DMS53 treated with DMSO at 0.1 percent for 48 hours (cell line): ENCODE data around the gene EFNA2.
"Not testable (repeated sequence)": the region's sequence is repeated elsewhere in the genome, so short reads cannot be mapped to it uniquely, and the experiment has no call there.

Source experiments
- DNase-seq: peaks from one replicate; lab custom pipeline; 2025; ENCODE audit not compliant: unreplicated experiment; lab: John Stamatoyannopoulos, UW

Gene EFNA2

DNA sequence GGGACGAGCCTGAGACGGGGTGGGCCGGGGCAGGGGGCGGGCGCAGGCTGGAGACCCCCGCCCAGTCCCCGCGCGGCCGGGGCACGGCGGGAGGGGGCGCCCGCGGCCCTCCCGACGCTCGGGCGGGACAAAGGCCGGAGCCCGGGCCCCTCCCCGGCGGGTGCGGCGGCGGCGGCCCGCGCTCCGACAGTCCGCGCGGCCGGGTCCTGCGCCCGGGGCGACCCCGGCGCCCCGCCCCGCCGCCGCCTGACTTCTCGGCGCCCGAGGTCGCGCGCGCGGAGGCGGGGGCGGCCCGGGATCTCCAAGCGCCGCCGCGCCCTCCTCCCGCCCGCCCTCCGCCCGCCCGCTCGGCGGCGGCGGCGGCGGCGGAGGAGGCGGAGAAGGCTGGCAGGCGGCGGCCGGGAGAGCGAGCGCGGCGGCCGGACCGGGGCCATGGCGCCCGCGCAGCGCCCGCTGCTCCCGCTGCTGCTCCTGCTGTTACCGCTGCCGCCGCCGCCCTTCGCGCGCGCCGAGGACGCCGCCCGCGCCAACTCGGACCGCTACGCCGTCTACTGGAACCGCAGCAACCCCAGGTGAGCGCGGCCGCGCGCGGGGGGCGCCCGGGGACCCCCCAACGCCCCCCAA lies at the start of gene EFNA2:
Gene EFNA2, plus strand, starts transcription at position 137 of the 624 bp plus-strand sequence. Its CDS starts 296 bp downstream, at position 433.
- DNase-seq: no peak

DNA sequence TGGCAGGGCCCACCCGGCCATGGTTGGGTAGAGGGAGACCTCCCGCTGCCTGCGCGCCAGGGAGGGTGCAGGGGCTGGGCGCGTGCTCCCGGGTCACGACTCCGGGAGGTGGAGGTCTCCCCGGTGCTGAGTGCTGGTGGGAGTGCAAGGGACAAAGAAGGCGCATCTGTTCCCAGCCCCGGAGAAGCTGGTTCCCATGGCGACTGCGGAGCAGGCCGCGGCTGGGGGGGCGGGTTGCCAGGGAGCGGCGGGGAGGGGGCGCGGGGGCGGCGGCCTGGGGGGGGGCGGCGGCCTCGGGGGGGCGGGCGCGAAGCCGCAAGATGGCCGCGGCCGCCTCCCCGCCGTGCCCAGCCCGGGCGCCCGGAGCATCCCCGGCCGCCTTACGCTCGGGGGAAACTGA lies 49.1 kb upstream of the EFNA2 start:
- no peak for DNase-seq

DNA sequence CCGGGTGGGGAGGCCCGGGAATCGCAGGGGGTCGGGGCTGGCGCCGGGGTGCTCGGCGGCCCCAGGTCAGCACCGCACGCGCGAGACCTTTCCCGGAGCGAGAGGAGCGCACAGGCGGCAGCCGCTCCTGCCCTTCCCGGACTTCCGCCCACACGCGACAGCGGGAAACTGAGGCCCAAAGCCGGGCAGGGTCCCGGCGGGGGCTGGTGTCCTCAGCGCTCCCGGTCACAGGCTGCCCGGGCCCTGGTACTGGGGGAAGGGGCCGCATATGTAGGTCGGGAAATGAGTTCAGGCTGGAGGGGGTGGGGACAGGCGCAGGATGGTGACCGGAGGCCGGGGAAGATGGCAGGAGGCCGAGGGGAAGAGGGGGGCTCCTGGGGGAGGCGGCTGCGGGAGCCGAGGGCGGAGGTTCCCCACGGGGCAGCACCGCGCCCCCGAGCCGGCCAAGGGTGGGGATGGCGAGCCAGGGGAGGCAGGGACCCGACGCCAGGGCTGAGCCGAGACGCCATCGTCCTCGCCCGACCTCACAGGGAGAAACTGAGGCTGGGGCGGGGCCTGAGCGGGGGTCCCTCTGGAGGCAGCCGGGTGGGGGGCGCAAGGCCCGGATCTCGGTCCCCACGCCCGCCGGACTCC lies 48.5 kb upstream of the EFNA2 start:
- no peak for DNase-seq

DNA sequence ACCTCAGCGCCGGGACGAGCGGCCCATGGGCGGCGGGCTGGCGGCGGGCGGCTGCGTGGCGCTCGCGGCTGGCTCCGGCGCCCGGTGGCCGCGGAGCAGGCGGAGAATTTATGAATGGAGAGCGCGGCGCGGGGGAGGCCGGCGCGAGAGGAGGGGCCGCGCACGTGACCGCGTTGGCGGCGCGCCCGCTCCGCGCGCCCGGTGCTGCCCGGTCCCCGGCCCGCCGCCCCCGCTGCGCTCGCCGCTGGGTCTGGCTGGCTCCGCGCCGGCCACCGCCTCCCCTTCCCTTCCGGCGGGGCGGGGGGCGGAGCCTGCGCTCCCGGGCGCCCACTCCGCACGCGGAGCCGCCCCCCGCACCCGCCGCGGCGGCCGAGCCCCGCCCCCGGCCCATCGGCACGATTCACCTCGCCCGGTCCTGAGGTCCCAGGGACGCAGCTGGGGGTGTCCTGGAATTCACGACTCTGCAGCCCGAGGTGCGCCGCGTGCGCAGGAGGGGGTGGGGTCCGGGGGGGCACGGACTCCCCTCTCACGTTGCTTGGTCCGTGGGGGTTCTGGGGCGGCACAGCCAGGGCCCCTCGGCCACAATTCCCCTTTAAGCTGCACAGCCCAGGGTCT lies 47.8 kb upstream of the EFNA2 start, which contains the start of gene CBARP:
Gene CBARP, minus strand, starts transcription at position 252 of the 615 bp plus-strand sequence. CDS start 1,905 bp downstream, outside the sequence.
- DNase-seq: no peak

DNA sequence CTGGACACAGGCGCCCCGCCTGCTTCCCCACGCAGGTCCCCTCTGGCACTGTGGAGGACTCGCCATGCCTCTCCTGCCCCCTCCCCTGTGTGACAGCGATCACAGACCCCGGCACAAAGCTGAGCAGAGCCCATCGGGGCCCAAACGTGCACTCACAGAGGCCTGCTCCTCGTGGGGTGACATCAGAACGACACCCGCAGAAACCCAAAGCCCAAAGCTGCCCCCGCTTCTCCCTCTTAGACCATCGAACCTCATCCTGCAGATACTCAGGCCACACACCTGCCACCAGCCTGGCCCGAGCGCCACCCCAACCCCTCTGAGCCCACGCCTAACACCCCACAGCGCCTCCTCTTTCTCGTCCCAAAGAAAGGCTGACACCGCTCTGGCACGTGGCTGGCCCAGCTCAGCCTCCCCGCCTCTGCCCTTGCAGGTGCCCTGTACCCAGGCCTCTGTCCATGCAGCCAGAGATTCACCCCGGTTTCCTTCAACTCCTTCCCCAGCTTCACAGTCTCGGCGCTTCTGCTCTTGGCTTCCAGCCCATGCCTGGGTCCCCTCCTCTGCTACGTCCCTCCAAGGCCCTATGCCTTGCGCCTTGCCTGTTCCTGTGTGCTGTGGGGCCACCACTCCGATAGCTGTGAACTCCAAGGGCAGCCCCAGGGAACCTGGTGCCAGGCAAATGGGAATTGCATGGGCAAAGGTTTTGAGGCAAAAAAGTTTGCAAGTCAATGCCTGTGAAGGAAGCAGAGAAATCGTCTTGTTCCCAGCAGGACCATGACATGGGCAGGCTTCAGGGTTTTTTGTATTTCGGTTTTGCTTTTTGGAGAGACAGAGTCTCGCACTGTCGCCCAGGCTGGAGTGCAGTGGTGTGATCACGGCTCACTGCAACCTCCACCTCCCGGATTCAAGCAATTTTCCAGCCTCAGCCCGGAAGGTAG lies 47.0 kb upstream of the EFNA2 start:
- no peak for DNase-seq

DNA sequence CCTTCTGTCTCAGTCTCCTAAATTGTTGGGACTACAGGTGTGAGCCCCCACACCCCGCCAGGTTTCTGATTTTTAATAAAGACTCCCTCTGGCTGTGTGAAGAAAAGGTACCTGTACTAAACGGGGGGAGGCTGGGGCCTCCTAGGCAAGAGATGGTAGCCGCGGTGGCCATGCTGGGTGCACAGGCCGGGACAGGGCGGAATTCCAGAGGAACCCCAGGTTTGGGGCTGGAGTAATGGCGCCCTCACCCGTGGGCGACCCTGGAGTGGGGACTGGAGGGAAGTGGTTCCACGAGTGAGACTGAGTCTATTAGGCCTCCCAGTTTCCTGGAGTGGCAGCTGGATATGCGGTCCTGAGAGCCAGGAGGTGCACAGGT lies 46.3 kb upstream of the EFNA2 start:
- no peak for DNase-seq

DNA sequence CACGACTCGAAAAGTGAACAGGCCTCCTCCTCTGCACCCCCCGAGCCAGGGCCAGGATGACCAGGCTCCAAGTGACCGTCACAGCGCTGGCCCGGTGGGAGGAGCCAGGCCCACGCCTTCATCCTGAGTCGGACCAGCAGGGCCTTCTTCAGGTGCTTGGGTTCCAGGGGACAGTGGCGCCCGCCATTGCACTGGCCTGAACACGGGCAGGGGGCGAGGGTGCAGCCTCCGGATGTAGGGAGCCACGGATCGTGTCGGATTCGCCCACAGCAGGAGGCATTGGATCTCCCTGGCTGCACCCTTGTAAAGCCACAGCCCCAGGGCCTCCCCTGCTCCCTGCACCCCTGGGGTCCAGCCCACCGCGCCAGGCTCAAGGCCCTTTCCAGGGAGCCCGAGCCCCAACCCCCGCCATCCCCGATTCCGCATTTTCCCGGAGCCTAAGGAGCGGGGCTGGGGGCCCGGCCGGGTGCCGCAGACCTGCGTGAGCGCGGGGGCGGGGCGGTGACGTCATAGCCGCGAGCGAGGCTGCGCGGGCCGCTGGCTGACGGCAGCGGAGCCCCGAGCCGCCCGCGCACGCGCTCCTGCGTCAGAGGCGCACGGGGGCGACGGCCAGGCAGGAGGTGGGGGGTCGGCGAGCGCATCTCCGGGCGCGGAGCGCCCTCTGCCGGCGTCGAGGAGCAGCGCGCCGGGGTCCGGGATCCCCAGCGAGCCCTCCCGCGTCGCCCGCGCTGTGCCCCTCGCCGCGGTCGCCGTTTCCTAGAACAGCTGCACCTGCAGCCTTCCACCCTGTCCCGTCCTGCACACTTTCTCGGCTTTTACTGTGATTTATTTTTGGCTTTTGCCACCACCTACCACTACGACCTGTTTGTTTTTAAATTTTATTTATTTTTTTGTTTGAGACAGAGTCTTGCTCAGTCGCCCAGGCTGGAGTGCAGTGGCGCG lies 45.6 kb upstream of the EFNA2 start:
- peak; percentile 64 for DNase-seq

DNA sequence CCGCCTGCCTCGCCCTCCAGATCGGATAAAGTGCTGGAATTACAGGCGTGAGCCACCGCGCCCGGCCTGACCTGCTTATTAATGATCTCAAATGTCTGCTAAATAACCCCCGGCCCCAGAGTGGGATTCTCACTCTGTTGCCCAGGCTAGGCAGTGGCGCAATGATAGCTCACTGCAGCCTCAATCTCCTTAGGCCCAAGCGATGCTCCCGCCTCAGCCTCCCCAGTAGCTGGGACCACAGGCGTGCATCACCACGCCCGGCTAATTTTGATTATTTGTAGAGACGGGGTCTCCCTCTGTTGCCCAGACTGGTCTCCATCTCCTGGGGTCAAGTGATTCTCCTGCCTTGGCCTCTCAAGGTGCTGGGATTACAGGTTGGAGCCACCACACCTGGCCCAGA lies 44.7 kb upstream of the EFNA2 start:
- no peak for DNase-seq

DNA sequence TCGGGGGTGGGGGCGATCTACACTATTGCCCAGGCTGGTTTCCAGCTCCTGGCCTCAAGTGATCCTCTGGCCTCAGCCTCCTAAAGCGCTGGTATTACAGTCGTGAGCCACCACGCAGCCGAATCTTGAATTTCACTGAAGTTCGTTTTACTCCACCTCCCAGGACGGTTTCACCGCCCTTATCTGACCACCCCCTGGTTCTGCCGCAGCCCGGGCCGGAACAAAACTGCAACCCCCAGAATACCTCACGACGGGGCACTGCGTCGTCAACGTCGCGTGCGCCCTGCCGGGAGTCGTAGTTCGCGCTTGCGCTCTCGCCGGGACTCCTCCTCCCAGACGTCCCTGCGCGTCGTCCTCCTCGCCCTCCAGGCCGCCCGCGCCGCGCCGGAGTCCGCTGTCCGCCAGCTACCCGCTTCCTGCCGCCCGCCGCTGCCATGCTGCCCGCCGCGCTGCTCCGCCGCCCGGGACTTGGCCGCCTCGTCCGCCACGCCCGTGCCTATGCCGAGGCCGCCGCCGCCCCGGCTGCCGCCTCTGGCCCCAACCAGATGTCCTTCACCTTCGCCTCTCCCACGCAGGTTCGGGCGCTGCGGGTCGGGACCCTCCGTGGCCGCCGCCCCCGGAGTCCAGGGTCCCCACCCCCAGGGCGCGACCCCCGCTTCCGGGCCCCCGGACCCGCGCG lies 44.1 kb upstream of the EFNA2 start, which contains the start of gene ATP5F1D:
Gene ATP5F1D, plus strand, starts transcription at position 335 of the 679 bp plus-strand sequence. Its CDS starts 100 bp downstream, at position 435.
- DNase-seq: peak; percentile 80

DNA sequence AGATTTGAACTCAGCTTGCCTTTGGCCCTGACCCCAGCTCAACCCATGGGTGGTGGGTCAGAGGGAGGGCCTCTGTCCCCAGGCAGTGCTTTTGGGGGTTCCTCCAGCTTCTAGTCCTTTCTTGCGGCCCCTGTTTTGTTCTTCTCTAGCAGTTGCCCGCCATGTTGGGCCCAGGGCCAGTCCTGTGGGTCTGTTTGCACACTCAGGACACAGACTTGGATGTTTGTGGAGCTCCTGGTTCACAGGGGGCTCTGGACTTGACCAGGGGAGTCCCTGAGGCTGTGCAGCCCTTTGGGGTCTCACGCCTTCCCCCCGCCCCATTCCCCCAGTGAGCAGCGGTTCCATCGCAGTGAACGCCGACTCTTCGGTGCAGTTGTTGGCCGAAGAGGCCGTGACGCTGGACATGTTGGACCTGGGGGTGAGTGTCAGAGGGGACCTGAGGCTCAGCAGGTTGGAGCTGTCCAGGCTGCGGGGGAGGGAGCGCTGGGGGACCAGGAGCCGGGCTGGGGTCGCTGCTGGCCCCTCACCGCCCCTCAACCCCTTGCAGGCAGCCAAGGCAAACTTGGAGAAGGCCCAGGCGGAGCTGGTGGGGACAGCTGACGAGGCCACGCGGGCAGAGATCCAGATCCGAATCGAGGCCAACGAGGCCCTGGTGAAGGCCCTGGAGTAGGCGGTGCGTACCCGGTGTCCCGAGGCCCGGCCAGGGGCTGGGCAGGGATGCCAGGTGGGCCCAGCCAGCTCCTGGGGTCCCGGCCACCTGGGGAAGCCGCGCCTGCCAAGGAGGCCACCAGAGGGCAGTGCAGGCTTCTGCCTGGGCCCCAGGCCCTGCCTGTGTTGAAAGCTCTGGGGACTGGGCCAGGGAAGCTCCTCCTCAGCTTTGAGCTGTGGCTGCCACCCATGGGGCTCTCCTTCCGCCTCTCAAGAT lies 41.6 kb upstream of the EFNA2 start:
- DNase-seq: peak; percentile 17

DNA sequence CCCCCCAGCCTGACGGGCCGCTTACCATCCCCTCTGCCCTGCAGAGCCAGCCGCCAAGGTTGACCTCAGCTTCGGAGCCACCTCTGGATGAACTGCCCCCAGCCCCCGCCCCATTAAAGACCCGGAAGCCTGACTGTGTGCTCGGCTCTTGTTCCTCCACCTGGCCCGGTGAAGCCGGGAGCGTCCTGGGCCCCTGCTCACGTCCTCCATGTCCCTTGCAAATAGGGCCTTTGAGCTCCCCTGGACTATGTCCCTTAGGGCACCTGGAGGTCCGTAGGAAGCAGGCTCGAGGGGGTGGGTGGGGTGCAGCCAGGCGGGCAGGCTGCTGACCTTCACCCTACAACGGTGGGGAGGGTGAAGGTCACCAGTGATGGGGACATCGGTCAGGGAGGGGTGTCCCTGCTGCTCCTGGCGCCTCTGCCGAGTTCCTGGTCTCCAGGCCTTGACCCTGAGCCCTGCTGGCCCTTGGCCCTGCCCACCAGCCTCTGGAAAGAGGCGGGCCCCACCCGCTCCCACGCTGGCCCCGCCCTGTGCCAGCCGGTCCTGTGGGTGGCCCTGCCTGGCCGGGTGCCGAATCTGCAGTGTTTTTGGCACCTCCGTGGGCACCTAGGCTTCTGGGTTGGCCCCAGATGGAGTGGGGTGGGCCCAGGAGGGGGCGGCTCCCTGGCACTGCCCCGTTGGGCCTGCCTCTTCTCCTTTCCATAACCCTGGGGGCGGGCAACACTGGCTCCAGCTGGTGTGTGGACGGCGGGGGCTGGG lies 40.8 kb upstream of the EFNA2 start:
- no peak for DNase-seq

DNA sequence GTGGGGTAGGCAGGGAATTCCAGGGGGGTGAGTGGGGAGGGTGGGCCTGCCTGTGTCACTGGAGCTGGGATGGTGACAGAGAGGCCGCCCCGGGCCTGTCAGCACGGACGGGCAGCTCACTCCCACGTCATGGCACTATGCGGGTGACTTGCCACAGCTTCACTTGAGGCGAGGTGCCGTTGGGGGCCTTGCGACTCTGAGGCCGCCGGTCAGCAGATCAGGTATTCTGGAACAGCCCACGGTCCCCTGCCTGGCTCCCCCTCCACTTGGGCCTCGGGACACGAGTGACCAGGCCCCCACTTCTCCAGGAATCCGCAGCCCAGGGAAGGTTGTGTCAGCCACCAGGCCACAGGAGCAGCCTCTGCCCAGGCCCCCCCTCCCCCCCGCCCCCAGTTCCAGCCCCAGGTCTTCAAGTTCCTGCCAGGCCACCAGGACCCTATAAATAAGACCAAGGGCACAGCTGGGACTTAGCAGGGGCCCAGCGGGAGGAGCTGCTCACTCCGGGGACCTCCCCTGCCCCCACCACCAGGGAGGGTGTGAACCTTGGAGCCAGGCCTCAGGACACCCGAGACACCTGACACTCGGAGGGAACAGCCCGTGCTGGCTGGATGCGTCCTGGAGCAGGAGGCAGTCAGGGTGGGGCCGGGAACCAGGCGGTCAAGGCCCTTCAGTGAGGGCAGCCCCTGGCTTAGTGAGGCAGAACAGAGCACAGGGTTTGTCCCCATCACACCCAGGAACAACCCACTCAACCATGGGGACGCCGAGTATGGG lies 40.0 kb upstream of the EFNA2 start:
- no peak for DNase-seq

DNA sequence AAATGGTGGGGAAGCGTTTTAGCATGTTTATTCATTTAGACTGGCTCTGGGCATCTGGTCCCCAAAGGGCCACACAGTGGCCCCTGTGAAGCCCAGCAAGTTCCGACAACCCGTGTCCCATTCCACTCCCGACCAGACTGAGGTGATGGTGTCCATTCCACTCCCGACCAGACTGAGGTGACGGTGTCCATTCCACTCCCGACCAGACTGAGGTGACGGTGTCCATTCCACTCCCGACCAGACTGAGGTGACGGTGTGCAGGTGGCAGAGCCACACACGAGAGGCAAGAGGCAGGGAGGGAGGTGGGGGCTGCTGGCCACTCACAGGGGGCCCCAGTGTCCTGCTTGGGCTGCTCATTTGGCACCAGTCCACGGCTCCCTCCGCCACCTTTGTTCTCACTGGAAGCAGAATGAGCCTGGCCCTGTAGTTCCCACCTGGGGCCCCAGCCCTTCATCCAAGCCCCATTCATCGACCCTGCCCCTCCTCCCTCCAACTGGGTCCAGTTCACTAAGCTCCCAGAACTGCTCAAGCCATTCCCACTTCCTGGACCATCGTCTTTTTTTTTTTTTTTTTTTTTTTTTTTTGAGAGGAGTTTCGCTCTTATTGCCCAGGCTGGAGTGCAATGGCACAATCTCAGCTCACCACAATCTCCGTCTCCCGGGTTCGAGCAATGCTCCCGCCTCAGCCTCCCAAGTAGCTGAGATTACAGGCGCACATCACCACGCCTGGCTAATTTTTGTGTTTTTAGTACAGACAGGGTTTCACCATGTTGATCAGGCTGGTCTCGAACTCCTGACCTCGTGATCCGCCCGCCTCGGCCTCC lies 39.2 kb upstream of the EFNA2 start:
- DNase-seq: not testable (repeated sequence)

DNA sequence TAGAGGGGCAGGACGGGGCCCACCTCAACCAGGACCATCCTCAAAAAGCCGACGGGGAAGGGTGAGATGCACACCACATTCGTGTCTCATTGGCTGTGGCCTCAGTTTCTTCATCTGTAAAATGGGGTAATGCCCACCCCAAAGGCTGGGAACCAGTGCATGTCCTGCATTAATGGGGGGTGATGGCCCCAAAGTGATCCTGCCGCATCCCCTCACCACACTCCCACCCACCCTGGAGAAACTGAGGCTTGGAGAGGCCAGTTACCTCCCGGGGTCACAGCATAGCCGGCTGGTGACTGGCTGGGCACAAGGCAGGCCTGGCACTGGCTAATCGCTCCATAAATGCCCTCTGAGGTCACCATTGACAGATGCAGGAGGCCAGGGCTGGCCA lies 37.9 kb upstream of the EFNA2 start:
- DNase-seq: no peak

DNA sequence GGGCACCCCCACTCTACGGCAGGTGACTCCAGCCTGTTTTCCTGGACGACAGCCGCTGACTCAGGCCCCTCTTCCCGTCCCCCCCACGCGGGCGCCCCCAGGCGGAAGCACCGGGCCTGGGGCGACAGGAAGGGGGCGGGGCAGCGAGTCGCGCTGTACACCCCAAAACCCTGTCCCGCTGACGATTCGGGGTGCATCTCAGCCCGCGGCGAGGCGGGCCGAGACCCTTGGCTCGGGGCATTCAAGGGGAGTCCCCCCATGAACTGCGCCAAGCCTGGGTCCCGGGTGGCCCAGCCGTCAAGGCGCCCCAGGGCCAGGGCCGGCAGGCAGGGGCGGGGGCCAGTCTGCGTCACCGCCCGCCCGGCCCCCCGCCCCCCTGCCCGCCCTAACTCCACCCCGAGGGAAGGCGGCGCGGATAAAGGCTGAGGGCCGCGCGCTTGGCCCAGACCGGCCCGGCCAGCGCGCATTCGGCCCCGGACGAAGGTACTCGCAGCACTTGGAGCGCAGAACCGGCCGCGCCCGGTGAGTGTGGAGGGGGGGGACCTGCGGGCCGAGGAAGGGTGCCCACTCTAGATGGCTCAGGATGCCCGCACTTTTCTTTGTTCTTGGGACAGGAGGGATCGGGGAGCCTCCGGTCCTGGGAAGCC lies 37.4 kb upstream of the EFNA2 start, which contains the start of gene MIDN:
Gene MIDN, plus strand, starts transcription at position 445 of the 647 bp plus-strand sequence. CDS start 1,714 bp downstream, outside the sequence.
- DNase-seq: peak; percentile 65
